Non-pigmented ciliary epithelial cell (primary cell): ENCODE results near the gene MAGEH1.

ENCODE experiments used
- DNase-seq: peaks from one replicate; pipeline ENCODE4 v3.0.0-alpha.2; 2010; ENCODE audit warnings: low read depth

Gene MAGEH1

DNA sequence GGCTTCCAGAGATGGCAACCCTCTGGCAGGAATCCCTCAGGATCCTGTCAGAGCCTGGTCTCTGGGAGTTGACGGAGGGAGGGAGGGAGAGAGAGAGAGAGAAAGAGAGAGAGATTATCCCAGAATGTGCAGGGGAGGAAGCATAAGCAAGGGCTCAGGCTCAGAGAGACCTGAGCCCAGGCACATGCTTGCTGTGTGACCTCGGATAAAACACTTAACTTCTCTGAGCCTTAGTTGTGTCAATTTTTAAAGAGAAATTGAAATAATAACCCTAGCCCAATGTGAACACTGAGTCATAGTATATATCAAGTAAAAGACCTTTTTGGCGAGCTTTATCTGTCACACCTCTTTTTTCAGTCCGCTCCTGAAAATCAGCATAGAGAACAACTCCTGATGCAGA is 38.2 kb downstream of the MAGEH1 start:
- DNase-seq, result no peak

GRCh38 chrX:55490974-55491373 is 39.0 kb downstream of the MAGEH1 start:
- DNase-seq, result no peak
